ENCODE measurements around the gene MYH10.

GRCh38 chr17:8622191-8622590, 8.3 kb downstream of the MYH10 start:
- TF ChIP-seq CTCF (IDR thresholded peaks at IDR 0.05; ENCODE audit: poor library complexity) (no peak), EZH2 (IDR thresholded peaks at IDR 0.05; ENCODE audit: borderline replicate concordance) (no peak)
